ENCODE data around the gene PRICKLE1.

PRICKLE1 gene

GRCh38 chr12:42508913-42509460 lies 80.6 kb downstream of the PRICKLE1 start:
- Histone ChIP-seq H3K9ac (ENCODE audit: low read depth, low read length) (no peak overlapping the region), H3K36me3 (ENCODE audit: insufficient read depth, low read length) (no peaks in the 10 kb centered on the region), H3K27me3 (ENCODE audit: control insufficient read depth, insufficient read depth, low read length) (no peaks in the 10 kb centered on the region), H3K4me1 (ENCODE audit: control insufficient read depth, insufficient read depth, low read length) (no peaks in the 10 kb centered on the region), H3K4me2 (ENCODE audit: low read length) (no peak overlapping the region), H3K4me3 (ENCODE audit: low read length) (no peak overlapping the region), H3K9me3 (replicated peaks; ENCODE audit: low read length) (no peaks in the 10 kb centered on the region)

- Histone ChIP-seq H3K4me2 (ENCODE audit: low read length) (no peak overlapping the region), H3K9ac (ENCODE audit: low read depth, low read length) (no peak overlapping the region)
These were observed 82.0 kb downstream of the PRICKLE1 start for GRCh38 chr12:42507565-42507964.

DNA sequence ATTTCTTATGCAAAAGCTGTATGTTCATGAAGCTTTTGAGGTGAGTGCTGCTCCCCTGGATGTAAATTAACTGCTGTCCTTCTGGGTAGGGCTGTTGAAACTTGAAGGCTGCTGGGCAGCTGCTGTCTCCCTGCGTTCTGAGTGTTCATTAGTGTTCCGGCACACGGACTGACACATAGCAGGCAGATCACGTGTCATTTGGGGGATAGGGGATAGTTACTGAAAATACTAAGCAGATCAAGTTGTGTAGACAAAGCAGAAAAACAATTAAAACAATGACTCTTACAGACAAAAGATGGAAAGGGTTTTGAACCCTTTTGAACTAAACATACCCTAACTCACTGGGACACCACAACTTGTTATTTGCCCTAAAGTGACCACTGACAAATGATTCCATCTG lies 82.5 kb downstream of the PRICKLE1 start:
- Histone ChIP-seq H3K4me3 (ENCODE audit: low read length) (no peak overlapping the region), H3K27me3 (ENCODE audit: control insufficient read depth, insufficient read depth, low read length) (no peaks in the 10 kb centered on the region), H3K36me3 (ENCODE audit: insufficient read depth, low read length) (no peaks in the 10 kb centered on the region), H3K4me1 (ENCODE audit: control insufficient read depth, insufficient read depth, low read length) (no peaks in the 10 kb centered on the region), H3K9me3 (replicated peaks; ENCODE audit: low read length) (no peaks in the 10 kb centered on the region), H3K9ac (ENCODE audit: low read depth, low read length) (no peak overlapping the region), H3K4me2 (ENCODE audit: low read length) (no peak overlapping the region)

More at GRCh38 chr12:42507565-42507964, 82.0 kb downstream of the PRICKLE1 start:
- Histone ChIP-seq H3K9me3 (replicated peaks; ENCODE audit: low read length) (no peaks in the 10 kb centered on the region), H3K27me3 (ENCODE audit: control insufficient read depth, insufficient read depth, low read length) (no peaks in the 10 kb centered on the region), H3K4me1 (ENCODE audit: control insufficient read depth, insufficient read depth, low read length) (no peaks in the 10 kb centered on the region), H3K36me3 (ENCODE audit: insufficient read depth, low read length) (no peaks in the 10 kb centered on the region), H3K4me3 (ENCODE audit: low read length) (no peak overlapping the region)

GRCh38 chr12:42504049-42504448 lies 85.5 kb downstream of the PRICKLE1 start:
- Histone ChIP-seq H3K9ac (ENCODE audit: low read depth, low read length) (no peak overlapping the region), H3K9me3 (replicated peaks; ENCODE audit: low read length) (no peaks in the 10 kb centered on the region), H3K4me2 (ENCODE audit: low read length) (no peak overlapping the region), H3K4me3 (ENCODE audit: low read length) (no peak overlapping the region), H3K36me3 (ENCODE audit: insufficient read depth, low read length) (no peaks in the 10 kb centered on the region), H3K27me3 (ENCODE audit: control insufficient read depth, insufficient read depth, low read length) (no peaks in the 10 kb centered on the region), H3K4me1 (ENCODE audit: control insufficient read depth, insufficient read depth, low read length) (no peaks in the 10 kb centered on the region)

DNA sequence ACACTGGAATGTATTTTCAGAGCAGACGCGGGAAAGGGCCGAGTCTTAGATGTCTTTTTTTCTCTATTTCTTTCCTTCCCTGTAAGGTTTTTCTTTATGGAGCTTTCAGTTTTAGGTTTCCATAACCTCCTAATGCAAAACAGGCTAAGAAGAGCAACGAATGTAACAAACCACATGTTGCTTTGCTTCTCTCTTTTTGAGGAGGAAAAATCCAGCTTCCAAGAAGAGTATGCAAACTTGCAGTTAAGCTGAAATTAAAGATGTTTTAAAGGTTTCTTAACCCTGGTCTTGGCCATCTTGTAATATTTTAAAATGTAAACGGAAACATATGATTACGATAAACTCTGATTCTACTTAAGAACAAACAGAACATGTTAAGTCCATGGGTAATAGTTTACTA lies 86.9 kb downstream of the PRICKLE1 start:
- H3K27me3 ChIP-seq (ENCODE audit: control insufficient read depth, insufficient read depth, low read length) = no peaks in the 10 kb centered on the region
- H3K4me2 ChIP-seq (ENCODE audit: low read length) = no peak overlapping the region
- H3K9me3 ChIP-seq (replicated peaks; ENCODE audit: low read length) = no peaks in the 10 kb centered on the region
- no peak overlapping the region for H3K9ac ChIP-seq (ENCODE audit: low read depth, low read length)
- H3K4me1 ChIP-seq (ENCODE audit: control insufficient read depth, insufficient read depth, low read length) = no peaks in the 10 kb centered on the region
- no peaks in the 10 kb centered on the region for H3K36me3 ChIP-seq (ENCODE audit: insufficient read depth, low read length)
- H3K4me3 ChIP-seq (ENCODE audit: low read length) = no peak overlapping the region

DNA sequence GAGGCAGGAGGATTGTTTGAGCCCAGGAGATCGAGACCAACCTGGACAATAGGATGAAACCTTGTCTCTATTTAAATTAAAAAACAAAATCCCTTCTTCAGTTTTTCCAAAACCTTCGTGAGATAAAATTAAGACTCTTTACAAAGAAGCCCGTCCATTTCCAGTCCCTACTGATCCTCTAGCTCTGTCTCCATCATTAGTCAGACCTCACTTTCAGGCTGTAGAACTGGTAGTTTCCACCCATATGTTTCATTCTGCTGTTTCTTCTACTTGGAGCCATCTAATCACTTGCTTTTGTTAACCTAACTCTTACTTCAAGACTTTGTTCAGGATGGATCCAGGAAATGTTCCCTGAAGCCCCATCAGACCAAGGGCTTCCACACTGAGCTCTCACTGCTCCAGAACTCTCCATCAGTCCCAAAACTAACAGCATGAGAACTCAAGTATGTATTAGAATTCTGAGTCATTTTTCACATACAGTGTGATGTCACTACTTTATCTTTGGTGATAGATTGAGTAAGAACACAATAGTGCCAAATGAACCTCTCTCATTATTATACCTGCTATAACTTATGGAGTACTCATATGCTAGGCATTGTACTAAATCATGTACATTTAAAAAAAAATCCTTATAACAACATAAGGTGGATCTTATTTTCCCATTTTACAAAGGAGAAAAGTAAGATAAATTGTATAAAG lies 90.8 kb downstream of the PRICKLE1 start:
- H3K36me3 ChIP-seq (ENCODE audit: insufficient read depth, low read length) = no peaks in the 10 kb centered on the region
- H3K4me1 ChIP-seq (ENCODE audit: control insufficient read depth, insufficient read depth, low read length) = no peaks in the 10 kb centered on the region
- H3K4me2 ChIP-seq (ENCODE audit: low read length) = no peak overlapping the region
- H3K9ac ChIP-seq (ENCODE audit: low read depth, low read length) = no peak overlapping the region
- no peak overlapping the region for H3K4me3 ChIP-seq (ENCODE audit: low read length)
- H3K9me3 ChIP-seq (replicated peaks; ENCODE audit: low read length) = no peaks in the 10 kb centered on the region
- H3K27me3 ChIP-seq (ENCODE audit: control insufficient read depth, insufficient read depth, low read length) = no peaks in the 10 kb centered on the region

DNA sequence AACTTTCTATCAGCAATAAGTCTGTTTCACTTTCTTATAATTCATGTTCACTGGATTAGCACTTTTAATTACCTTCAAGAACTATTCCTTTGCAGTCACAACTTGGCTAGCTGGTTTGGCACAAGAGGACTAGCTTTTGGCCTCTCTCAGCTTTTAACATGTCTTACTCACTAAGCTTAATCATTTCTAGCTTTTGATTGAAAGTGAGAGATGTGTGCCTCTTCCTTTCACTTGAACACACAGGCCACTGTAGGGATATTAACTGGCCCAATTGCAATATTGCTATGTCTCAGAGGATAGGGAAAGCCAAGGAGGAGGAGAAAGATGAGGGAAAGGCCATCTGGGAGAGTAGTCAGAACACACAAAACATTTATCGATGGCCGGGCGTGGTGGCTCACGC lies 92.7 kb downstream of the PRICKLE1 start:
- Histone ChIP-seq H3K4me2 (ENCODE audit: low read length) (no peak overlapping the region), H3K9ac (ENCODE audit: low read depth, low read length) (no peak overlapping the region), H3K4me1 (ENCODE audit: control insufficient read depth, insufficient read depth, low read length) (no peaks in the 10 kb centered on the region), H3K4me3 (ENCODE audit: low read length) (no peak overlapping the region), H3K36me3 (ENCODE audit: insufficient read depth, low read length) (no peaks in the 10 kb centered on the region), H3K9me3 (replicated peaks; ENCODE audit: low read length) (no peaks in the 10 kb centered on the region), H3K27me3 (ENCODE audit: control insufficient read depth, insufficient read depth, low read length) (no peaks in the 10 kb centered on the region)

DNA sequence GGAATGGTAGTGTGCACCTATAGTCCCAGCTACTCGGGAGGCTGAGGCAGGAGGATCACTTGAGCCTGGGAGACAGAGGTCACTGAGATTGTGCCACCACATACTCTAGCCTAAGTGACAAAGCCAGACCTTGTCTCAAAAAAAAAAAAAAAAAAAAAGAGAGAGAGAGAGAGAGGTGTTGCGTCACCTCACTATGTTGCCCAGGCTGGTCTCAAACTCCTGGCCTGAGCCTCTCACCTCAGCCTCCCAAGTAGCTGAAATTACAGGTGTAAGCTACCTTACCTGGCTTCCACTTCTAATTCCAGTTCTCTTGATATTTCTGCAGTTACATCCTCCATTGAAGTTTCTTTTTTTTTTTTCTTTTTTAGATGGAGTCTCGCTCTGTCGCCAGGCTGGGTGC lies 94.3 kb downstream of the PRICKLE1 start:
- no peak overlapping the region for H3K4me2 ChIP-seq (ENCODE audit: low read length)
- no peak overlapping the region for H3K9ac ChIP-seq (ENCODE audit: low read depth, low read length)
- H3K4me1 ChIP-seq (ENCODE audit: control insufficient read depth, insufficient read depth, low read length) = no peaks in the 10 kb centered on the region
- H3K9me3 ChIP-seq (replicated peaks; ENCODE audit: low read length) = no peaks in the 10 kb centered on the region
- no peaks in the 10 kb centered on the region for H3K36me3 ChIP-seq (ENCODE audit: insufficient read depth, low read length)
- no peaks in the 10 kb centered on the region for H3K27me3 ChIP-seq (ENCODE audit: control insufficient read depth, insufficient read depth, low read length)
- H3K4me3 ChIP-seq (ENCODE audit: low read length) = no peak overlapping the region

DNA sequence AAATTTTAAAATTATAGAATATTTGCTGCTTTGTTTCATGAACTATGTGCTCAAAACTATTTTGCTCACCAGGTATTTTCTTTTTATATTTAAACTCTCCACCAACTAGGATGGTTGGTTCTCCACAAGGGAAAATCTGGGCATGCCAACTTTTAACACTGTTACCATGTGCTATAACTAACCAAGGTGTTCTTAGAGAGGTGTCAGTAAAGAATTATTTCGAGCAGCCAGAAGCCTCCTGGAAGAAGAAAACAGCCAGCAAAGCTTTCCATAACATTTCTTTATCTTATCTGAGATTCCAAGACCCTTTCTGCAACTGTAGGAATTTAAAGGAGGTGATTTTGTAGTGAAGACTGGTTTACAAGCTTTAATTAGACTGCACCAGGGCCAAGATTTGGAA lies 97.3 kb downstream of the PRICKLE1 start:
- Histone ChIP-seq H3K4me3 (ENCODE audit: low read length) (no peak overlapping the region), H3K36me3 (ENCODE audit: insufficient read depth, low read length) (no peaks in the 10 kb centered on the region), H3K9me3 (replicated peaks; ENCODE audit: low read length) (no peaks in the 10 kb centered on the region), H3K27me3 (ENCODE audit: control insufficient read depth, insufficient read depth, low read length) (no peaks in the 10 kb centered on the region), H3K4me1 (ENCODE audit: control insufficient read depth, insufficient read depth, low read length) (no peaks in the 10 kb centered on the region), H3K4me2 (ENCODE audit: low read length) (no peak overlapping the region), H3K9ac (ENCODE audit: low read depth, low read length) (no peak overlapping the region)

- Histone ChIP-seq H3K4me1 (ENCODE audit: control insufficient read depth, insufficient read depth, low read length) (no peaks in the 10 kb centered on the region), H3K4me3 (ENCODE audit: low read length) (no peak overlapping the region), H3K27me3 (ENCODE audit: control insufficient read depth, insufficient read depth, low read length) (no peaks in the 10 kb centered on the region), H3K4me2 (ENCODE audit: low read length) (no peak overlapping the region), H3K36me3 (ENCODE audit: insufficient read depth, low read length) (no peaks in the 10 kb centered on the region), H3K9me3 (replicated peaks; ENCODE audit: low read length) (no peaks in the 10 kb centered on the region), H3K9ac (ENCODE audit: low read depth, low read length) (no peak overlapping the region)
These were observed 99.2 kb downstream of the PRICKLE1 start for GRCh38 chr12:42490261-42490842.

- Histone ChIP-seq H3K4me1 (ENCODE audit: control insufficient read depth, insufficient read depth, low read length) (peaks cover 16% of the 10 kb centered on the region), H3K36me3 (ENCODE audit: insufficient read depth, low read length) (no peaks in the 10 kb centered on the region), H3K9me3 (replicated peaks; ENCODE audit: low read length) (no peaks in the 10 kb centered on the region), H3K27me3 (ENCODE audit: control insufficient read depth, insufficient read depth, low read length) (no peaks in the 10 kb centered on the region), H3K9ac (ENCODE audit: low read depth, low read length) (no peak overlapping the region), H3K4me2 (ENCODE audit: low read length) (no peak overlapping the region), H3K4me3 (ENCODE audit: low read length) (no peak overlapping the region)
These were observed 103.1 kb downstream of the PRICKLE1 start for GRCh38 chr12:42486407-42486806.

GRCh38 chr12:42485823-42486222 lies 103.7 kb downstream of the PRICKLE1 start:
- H3K4me1 ChIP-seq (ENCODE audit: control insufficient read depth, insufficient read depth, low read length) = peaks cover 16% of the 10 kb centered on the region
- no peak overlapping the region for H3K4me2 ChIP-seq (ENCODE audit: low read length)
- no peaks in the 10 kb centered on the region for H3K36me3 ChIP-seq (ENCODE audit: insufficient read depth, low read length)
- no peaks in the 10 kb centered on the region for H3K9me3 ChIP-seq (replicated peaks; ENCODE audit: low read length)
- H3K4me3 ChIP-seq (ENCODE audit: low read length) = no peak overlapping the region
- H3K27me3 ChIP-seq (ENCODE audit: control insufficient read depth, insufficient read depth, low read length) = no peaks in the 10 kb centered on the region
- H3K9ac ChIP-seq (ENCODE audit: low read depth, low read length) = no peak overlapping the region

All from skeletal muscle satellite cell (primary cell).